Measurements from ENCODE around the gene MOBP.

MOBP gene

DNA sequence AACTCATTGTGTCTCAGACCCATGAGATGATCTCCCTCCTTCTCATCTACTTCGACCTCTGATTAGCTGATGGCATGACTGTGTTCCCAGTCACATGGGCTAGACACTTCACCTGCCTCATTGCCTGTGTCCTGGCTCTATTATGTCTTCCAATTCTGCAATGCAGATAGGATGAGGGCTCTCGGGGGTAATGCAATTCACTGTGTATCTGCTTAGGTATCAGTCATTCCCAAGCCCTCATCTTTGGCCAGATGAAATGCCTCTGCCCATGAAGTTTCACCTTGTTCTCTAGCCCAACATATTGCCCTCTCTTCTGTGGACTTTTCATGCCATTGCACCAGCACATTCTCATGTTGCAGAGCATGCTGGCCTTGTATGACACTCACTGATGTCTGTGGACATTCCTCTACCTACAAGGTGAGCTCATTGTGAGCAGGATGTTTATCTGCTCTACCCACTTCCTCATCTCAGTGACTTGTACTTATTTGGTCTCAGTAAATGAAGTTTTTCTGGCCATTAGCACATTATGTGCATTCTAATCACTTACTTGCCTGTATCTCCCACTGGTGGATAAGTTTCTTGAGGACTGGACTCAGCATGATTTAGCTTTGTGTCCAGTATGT lies 32.3 kb downstream of the MOBP start:
- no peak for DNase-seq

DNA sequence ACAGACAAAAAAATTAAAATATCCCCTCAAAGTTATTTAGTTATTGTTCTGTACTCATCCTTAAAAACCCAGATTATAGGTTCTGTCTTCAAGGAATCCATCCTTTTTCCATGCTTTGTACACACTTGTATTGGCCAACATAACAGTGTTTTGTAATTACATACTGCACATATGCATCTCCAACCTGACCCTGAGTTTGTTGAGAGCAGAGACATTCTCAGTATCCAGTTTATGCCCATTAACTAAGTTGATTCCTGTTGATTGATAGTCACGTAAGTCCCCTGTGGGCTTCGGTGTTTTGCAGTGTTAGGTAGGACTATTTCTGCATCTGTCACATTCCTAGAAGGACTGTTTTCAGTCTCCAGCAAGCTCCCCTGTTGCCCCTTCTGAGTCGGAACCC lies 33.6 kb downstream of the MOBP start:
- no peak for DNase-seq

DNA sequence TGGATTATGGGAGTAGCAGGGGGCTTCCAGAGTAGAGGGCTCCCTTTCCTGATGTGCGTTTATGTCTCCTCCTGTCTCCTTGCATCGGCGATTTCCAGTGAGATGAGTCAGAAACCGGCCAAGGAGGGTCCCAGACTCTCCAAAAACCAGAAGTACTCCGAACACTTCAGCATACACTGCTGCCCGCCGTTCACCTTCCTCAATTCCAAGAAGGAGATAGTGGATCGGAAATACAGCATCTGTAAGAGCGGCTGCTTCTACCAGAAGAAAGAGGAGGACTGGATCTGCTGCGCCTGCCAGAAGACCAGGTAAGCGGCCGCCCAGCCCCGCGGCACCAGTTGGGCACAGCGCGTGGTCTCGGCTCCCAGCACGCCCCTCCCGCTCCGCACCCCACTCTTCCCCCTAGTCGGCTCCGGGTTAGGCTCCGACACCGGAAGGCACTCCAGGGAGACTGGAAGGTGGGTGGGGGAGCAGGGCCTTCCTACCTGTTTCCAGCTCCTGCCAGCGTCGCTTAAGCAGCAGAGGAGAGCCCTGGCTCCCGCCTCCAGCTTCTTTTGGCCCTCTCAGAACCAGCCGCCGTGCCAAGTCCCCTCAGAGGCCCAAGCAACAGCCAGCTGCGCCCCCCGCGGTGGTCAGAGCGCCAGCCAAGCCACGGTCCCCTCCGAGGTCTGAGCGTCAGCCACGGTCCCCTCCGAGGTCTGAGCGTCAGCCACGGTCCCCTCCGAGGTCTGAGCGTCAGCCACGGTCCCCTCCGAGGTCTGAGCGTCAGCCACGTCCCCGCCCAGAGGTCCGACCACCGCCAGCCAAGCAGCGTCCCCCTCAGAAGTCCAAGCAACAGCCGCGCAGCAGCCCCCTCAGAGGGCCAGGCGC lies 34.7 kb downstream of the MOBP start:
- peak in 1 of 2 donors; percentile 15 for DNase-seq

GRCh38 chr3:39502838-39503145 lies 35.3 kb downstream of the MOBP start:
- DNase-seq: no peak

DNA sequence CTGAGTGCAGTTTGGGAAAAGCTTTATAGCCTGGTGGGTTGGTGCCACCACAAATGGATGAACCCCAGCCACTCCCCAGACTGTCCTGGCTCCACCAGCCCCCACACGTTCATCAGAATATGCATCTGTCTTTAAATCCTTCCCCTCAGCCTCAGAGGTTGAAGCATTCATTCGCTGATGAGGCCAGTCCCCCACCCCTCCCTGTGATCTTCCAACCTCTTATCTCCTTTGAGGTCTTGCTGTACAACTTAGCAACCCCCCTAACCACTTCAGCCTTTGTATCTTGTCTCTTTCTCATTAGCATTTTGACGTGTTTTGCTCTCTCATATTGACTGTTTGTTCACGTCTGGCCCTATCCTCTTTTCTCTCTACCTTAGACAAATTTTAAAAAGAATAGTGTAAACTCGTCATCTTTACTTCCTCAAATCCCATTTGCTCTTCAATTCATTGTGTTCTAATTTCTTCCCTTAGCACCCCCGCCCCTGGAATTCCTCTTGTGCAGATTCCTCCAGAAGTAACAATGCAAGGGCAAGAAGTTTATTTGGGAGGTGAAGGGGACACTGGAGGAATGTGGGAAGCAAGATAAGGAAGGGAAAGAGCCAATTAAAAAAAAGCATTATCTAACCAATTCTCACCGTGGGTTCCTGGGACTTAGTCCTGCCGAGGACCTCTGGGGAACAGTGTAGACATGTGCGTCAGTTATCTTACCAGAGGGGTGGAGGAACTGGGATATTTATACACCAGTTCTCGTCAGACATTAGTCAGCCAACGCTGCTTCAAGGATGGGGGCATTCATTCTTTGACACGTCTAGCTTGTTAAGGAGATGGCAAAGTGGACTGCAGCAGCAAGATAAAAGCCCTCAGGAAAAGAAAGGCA lies 38.6 kb downstream of the MOBP start:
- DNase-seq: no peak

DNA sequence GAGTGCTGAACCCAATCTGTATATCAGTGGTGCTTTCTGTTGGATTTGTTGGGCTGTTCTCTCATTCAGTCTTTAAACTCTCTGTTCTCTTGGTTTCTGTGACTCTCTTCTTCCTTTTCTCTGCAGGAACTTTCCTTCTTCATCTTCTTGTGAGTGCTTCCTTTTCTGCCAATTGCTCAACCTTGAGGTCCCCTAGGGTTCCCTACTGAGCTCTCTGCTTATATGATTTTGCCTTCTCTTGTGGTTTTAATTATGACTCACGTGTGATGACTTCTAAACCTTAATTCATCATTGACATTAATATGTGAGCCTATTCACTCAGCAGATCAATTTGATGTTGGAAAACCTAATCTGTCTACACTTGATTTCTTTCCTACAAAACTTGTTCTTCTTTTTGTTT lies 39.4 kb downstream of the MOBP start:
- no peak for DNase-seq

GRCh38 chr3:39513791-39514369 lies 46.4 kb downstream of the MOBP start:
- DNase-seq: no peak

- no peak for DNase-seq
These were observed 48.4 kb downstream of the MOBP start for GRCh38 chr3:39515681-39516441.

- peak in 1 of 2 donors; percentile 21 for DNase-seq
These were observed 51.6 kb downstream of the MOBP start for GRCh38 chr3:39519103-39519502.

DNA sequence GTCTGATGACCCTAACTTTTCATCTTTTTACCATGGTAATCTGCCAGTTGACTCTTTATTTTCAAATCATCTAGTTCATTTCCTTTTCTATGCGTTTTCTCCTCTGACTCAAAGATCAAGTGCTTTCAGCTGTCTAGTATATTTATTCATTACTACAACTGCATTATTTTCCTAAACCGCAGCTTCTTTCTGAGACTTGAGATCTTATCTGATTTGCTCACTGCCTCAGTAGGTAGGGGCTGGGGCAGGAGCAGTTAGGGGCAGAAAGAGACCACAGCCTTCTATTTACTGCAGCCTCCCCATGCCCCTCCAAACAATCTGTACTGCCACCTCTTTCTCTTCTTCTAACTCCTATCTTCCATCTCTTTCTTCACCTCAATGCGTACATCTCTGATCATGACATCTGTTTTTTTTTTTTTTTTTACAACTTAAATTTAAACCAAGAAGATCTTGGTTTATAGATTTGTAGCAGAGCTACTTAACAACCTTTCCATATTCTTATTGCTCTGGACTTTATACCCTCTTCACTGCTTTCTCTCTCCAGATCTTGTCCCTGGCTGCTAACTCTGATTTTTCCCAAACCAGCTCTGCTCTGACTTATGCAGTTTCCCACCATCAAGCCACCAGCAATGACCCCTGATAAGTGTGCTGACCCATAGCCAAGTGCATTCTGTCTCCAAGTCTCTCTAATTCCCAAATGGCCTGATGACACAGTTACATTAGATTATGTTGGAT lies 52.2 kb downstream of the MOBP start:
- no peak for DNase-seq

- no peak for DNase-seq
These were observed 54.0 kb downstream of the MOBP start for GRCh38 chr3:39521456-39521855.

- no peak for DNase-seq
These were observed 56.6 kb downstream of the MOBP start for GRCh38 chr3:39524107-39524506.

DNA sequence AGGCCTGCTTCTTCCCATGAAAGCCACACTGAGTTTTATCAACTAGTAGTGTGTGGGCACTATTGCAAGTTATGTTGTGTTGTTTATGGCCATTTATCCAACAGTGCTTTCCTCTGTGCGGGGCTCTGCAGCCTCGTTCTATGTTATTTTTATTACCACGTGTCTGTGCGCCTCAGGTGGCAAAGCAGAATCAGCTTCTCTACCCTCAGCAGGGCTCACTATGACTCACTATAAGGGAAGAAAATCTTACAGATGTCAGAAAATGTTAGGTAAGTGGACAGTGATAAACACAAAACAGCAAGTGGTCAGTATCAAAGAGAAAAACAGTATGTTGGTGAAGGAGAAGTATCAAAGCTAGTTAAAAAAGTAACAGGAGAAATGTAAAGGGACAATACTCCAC lies 61.4 kb downstream of the MOBP start:
- DNase-seq: no peak

DNA sequence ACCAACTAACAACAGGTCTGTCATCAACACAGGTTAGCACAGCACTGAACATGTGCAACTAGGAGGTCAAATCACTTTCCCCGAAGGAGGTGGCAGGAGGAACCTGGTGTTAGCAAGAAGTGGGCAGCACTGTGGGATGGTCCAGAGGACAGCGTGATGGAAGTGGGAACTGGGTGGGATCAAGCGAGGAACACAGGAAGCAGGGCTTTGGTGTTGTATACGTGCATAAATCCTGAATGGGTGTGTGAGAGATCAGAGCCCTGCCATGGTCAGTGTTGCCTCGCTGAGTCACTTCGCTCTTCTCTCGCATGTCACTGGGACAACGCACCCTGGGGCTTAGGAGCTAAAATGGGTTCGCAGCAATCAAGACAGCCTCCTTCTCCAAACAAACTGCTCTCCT lies 62.1 kb downstream of the MOBP start:
- no peak for DNase-seq

DNA sequence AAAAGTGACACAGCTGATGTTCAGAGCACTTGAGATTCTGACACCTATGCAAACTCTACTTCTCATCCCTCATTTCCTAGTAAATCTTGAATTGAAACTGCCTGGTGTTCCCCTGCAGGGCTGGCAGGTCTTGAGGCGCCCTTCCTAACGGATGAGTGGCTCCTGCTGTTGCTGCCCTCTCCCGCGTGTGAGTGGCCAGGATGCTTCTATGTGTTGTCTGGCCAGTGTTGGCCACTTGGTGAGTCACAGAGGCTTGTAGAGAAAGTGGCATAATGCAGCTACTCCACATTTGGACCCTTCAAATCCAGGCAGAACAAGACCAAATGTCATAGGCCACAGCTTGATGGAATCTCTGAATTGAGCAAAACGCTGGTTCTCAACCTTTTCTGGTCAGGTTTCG lies 63.6 kb downstream of the MOBP start:
- no peak for DNase-seq

DNA sequence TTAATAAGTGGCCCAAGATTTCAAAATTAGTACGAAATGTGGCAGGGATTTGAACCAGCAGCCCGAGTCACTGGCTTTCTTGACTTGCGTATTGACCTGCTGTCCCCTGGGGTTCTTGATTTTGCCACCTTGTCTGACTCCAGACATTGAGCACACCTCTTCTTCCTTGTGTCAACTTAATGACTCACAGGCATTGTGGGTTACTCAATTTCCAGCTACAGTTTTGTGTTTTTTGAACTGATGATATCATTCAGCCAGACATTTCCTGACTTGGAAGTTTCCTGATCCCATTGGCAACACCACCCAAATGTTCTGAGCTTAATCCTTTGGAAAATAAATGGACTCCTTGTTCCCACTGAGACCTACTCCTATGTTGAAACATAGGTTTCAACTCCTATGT lies 64.2 kb downstream of the MOBP start:
- DNase-seq: no peak

GRCh38 chr3:39532777-39533176 lies 65.3 kb downstream of the MOBP start:
- DNase-seq: no peak

- no peak for DNase-seq
These were observed 65.7 kb downstream of the MOBP start for GRCh38 chr3:39533226-39533625.

DNA sequence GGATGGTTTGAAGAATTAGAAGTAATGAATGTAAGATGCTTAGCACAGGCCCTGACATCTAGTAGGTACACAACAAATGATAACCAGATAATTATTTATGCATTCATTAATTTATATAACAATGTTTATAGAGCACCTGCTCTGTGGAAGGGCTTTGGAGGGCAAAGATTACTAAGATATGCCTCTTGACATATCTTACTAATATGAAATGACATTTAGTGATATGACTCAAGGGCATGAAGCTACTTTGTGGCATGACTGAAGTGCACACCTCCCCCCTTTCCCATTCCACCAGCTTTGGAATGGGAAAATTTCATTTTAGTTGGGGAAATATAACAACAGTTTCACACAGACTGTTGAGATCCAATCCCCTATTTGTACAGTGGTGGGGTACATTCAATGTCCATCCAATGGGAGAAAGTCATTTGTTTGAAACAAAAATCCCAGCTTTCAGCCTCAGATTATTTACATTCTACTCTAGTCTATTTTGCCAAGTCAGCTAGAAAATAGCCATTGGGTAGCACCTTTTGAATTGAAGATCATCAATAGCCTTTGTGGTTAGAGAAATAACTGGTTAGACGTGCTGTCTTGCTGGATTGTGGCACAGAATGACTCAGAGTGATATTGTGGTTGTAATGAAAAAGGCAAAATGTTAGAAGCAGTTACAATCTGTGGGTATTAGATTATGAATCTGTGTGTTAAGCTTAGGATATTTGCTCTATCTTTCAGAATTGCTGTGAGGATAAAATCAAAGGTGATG lies 72.9 kb downstream of the MOBP start:
- no peak for DNase-seq

DNA sequence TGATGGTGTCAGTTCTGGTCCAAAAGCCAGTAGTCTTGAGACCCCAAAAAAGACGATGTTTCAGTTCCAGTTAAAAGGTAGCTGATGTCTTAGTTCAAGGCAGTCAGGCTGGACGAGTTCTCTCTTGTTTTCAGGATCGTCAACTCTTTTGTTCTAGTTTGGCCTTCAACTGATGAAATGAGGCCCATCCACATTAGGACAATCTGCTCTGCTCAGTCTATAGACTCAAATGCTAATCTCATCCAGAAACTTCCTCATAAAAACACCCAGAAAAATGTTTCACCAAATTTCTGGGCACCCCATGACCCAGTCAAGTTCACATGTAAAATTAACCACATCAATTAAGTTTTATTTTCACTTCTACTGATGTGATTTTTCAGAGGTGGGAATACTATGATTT lies 74.0 kb downstream of the MOBP start:
- DNase-seq: no peak

DNA sequence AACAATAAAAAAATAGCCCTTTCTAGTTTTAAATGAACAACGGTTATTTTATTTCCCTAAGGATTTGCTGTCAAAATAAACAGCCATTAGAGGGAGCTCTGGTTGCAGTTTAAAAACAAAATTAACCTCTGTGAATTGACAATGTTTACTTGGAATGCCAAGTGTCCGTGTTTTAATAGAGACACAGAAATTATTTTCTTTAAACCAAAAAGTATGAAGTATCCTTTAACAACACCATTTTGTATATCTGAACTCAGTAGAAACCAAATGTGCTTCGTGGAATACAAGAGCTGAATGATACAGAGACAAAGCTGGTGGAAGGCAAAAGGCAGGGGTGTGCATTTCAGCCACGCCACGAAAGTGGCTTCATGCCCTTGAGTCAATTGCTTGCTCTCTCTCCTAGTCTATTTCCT lies 74.4 kb downstream of the MOBP start:
- peak in 1 of 2 donors; percentile 68 for DNase-seq

Data from hippocampal formation (tissue), 2 donors.